Ishikawa (cell line): ENCODE data around the gene FPR2.

Source experiments
- CEBPB ChIP-seq: IDR thresholded peaks from 2 replicates; pipeline ENCODE4 v1.6.1; 2012
- CREB1 ChIP-seq: IDR thresholded peaks from 2 replicates; pipeline ENCODE4 v1.6.1; 2012; ENCODE audit warnings: low read depth
- EGR1 ChIP-seq: IDR thresholded peaks from 2 replicates; pipeline ENCODE4 v1.6.1; 2012
- EP300 ChIP-seq: IDR thresholded peaks from 2 replicates; pipeline ENCODE4 v1.6.1; 2012; ENCODE audit warnings: borderline replicate concordance
- MAX ChIP-seq: IDR thresholded peaks from 2 replicates; pipeline ENCODE4 v1.6.1; 2012
- NFIC ChIP-seq: IDR thresholded peaks from 2 replicates; pipeline ENCODE4 v1.6.1; 2012
- RAD21 ChIP-seq: IDR thresholded peaks from 2 replicates; pipeline ENCODE4 v1.6.1; 2012; ENCODE audit warnings: low read depth
- TAF1 ChIP-seq: IDR thresholded peaks from 2 replicates; pipeline ENCODE4 v1.6.1; 2012; ENCODE audit warnings: low read depth, mild to moderate bottlenecking
- TCF12 ChIP-seq: IDR thresholded peaks from 2 replicates; pipeline ENCODE4 v1.6.1; 2012; ENCODE audit warnings: low read depth
- TEAD4 ChIP-seq: IDR thresholded peaks from 2 replicates; pipeline ENCODE4 v1.6.1; 2012
- YY1 ChIP-seq: IDR thresholded peaks from 2 replicates; pipeline ENCODE4 v1.6.1; 2012; ENCODE audit warnings: low read depth
- ZBTB7A ChIP-seq: IDR thresholded peaks from 2 replicates; pipeline ENCODE4 v1.6.1; 2012; ENCODE audit warnings: low read depth
- TF ChIP-seq, protein P1 (sequence below): IDR thresholded peaks from 2 replicates; pipeline ENCODE4 v1.6.1; 2012; ENCODE audit warnings: low read depth, mild to moderate bottlenecking

DNA sequence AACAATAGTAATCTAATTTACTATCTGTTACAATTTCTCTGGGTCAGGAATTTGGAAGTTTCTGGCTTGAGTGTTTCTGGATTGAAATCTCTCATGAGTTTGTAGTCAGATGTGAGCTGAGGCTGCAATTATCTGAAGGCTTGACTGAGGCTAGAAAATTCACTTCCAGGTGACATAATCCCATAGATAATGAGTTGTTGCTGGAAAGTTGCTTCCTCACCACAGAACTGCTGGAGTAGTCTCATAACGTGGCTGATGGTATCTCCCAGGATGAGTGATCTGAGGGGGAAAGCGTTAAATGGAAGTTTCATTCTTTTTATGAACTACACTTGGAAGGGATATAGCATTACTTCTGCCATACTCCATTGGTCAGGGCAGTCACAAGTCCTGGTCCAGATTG is 18.7 kb downstream of the FPR2 start:
- TF ChIP-seq NFIC (no peak), EGR1 (no peak), EP300 (no peak), YY1 (no peak), TEAD4 (no peak), RAD21 (no peak), CREB1 (no peak), TAF1 (no peak), CEBPB (no peak), ZBTB7A (no peak), MAX (no peak), TCF12 (no peak)
- TF ChIP-seq, protein P1, sequence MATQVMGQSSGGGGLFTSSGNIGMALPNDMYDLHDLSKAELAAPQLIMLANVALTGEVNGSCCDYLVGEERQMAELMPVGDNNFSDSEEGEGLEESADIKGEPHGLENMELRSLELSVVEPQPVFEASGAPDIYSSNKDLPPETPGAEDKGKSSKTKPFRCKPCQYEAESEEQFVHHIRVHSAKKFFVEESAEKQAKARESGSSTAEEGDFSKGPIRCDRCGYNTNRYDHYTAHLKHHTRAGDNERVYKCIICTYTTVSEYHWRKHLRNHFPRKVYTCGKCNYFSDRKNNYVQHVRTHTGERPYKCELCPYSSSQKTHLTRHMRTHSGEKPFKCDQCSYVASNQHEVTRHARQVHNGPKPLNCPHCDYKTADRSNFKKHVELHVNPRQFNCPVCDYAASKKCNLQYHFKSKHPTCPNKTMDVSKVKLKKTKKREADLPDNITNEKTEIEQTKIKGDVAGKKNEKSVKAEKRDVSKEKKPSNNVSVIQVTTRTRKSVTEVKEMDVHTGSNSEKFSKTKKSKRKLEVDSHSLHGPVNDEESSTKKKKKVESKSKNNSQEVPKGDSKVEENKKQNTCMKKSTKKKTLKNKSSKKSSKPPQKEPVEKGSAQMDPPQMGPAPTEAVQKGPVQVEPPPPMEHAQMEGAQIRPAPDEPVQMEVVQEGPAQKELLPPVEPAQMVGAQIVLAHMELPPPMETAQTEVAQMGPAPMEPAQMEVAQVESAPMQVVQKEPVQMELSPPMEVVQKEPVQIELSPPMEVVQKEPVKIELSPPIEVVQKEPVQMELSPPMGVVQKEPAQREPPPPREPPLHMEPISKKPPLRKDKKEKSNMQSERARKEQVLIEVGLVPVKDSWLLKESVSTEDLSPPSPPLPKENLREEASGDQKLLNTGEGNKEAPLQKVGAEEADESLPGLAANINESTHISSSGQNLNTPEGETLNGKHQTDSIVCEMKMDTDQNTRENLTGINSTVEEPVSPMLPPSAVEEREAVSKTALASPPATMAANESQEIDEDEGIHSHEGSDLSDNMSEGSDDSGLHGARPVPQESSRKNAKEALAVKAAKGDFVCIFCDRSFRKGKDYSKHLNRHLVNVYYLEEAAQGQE: no peak
